Measurements from ENCODE around the gene RYR1.

The RYR1 gene

DNA sequence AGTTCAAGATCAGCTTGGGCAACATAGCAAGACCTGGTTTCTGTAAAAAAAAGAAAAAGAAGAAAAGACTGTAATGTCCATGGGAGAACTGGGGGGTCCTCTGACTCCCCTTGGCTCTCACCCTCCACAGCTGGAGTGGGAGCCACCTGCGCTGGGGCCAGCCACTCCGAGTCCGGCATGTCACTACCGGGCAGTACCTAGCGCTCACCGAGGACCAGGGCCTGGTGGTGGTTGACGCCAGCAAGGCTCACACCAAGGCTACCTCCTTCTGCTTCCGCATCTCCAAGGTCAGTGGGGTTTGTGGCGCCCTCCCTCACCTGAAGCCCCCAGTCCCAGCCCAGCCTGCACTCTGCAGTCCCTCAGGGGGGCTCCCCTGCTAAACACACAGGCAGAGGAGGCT is 14.7 kb downstream of the RYR1 start:
- H3K4me3 ChIP-seq (ENCODE audit: insufficient read depth, low read length, poor library complexity, severe bottlenecking) = no peak overlapping the region
- no peaks in the 10 kb centered on the region; the same call in 1 of the 2 replicates for H3K27me3 ChIP-seq (ENCODE audit: low read length)
- H3K36me3 ChIP-seq (ENCODE audit: low read length) = no peaks in the 10 kb centered on the region
- H3K79me2 ChIP-seq (ENCODE audit: insufficient read depth, low read length) = no peaks in the 10 kb centered on the region
- H3F3A ChIP-seq (ENCODE audit: insufficient read depth) = no peaks in the 10 kb centered on the region
- TF ChIP-seq, protein P1, sequence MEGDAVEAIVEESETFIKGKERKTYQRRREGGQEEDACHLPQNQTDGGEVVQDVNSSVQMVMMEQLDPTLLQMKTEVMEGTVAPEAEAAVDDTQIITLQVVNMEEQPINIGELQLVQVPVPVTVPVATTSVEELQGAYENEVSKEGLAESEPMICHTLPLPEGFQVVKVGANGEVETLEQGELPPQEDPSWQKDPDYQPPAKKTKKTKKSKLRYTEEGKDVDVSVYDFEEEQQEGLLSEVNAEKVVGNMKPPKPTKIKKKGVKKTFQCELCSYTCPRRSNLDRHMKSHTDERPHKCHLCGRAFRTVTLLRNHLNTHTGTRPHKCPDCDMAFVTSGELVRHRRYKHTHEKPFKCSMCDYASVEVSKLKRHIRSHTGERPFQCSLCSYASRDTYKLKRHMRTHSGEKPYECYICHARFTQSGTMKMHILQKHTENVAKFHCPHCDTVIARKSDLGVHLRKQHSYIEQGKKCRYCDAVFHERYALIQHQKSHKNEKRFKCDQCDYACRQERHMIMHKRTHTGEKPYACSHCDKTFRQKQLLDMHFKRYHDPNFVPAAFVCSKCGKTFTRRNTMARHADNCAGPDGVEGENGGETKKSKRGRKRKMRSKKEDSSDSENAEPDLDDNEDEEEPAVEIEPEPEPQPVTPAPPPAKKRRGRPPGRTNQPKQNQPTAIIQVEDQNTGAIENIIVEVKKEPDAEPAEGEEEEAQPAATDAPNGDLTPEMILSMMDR (IDR thresholded peaks at IDR 0.05; ENCODE audit: insufficient read depth, low read length, poor library complexity, severe bottlenecking) = no peak
- no peak for TF ChIP-seq EZH2phosphoT487 (conservative IDR thresholded peaks at IDR 0.05; ENCODE audit: low read length)
- H3K9ac ChIP-seq (ENCODE audit: low read length) = no peak overlapping the region
- no peak overlapping the region for H3K4me2 ChIP-seq (ENCODE audit: low read depth, low read length, poor library complexity, severe bottlenecking)
- H3K9me3 ChIP-seq (ENCODE audit: insufficient read depth, low read length) = no peaks in the 10 kb centered on the region
- H3K9me2 ChIP-seq (replicated peaks; ENCODE audit: insufficient read depth, low read length) = no peaks in the 10 kb centered on the region
- H4K20me1 ChIP-seq (ENCODE audit: low read depth, low read length) = no peaks in the 10 kb centered on the region
- H3K27ac ChIP-seq (ENCODE audit: low read depth, low read length) = no peak overlapping the region
- H2AFZ ChIP-seq (ENCODE audit: low read depth, low read length, severe bottlenecking) = no peak overlapping the region

DNA sequence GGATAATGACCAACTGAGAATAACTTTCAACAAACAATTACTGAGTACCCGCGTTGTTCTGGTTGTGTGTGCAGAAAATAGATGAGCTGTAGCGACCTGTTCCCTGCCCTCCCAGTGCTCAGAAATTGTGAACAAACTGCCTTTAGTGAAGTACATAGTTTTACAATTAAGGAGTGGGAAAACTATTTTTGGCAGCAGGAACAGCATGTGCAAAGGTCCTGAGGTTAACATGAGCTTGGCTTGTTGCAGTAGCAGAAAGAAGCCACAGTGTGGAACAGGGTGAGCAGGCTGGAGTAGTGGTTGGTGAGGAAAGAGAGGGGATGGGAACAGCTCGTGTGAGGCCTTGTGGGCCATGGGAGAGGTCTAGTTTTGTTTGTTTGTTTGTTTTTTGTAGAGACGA is 16.0 kb downstream of the RYR1 start:
- no peaks in the 10 kb centered on the region for H3K79me2 ChIP-seq (ENCODE audit: insufficient read depth, low read length)

DNA sequence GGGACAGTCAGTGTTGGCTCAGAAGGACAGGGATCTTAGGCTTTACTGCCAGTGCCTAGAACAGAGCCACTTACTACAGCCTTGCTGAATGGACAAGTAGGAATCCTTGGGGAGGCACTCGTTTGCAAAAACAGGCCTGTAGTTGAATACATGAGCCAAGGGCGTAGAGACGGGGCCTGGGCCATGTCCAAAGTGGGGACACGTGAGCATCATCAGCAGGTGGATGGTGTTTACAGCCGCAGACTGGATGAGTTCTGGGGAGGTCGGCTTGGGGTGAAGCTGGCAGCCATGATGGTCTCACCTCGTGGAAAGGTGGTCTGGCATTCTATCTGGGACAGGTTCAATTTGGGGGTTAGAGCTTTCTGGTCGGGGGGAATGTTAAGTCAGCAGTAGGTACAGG is 17.5 kb downstream of the RYR1 start:
- Histone ChIP-seq H3K27me3 (ENCODE audit: low read length) (no peaks in the 10 kb centered on the region), H4K20me1 (ENCODE audit: low read depth, low read length) (no peaks in the 10 kb centered on the region), H3K9me2 (replicated peaks; ENCODE audit: insufficient read depth, low read length) (no peaks in the 10 kb centered on the region), H3K27ac (ENCODE audit: low read depth, low read length) (no peak overlapping the region), H3K9ac (ENCODE audit: low read length) (no peak overlapping the region), H3K4me3 (ENCODE audit: insufficient read depth, low read length, poor library complexity, severe bottlenecking) (no peak overlapping the region), H3K9me3 (ENCODE audit: insufficient read depth, low read length) (no peaks in the 10 kb centered on the region), H3K79me2 (ENCODE audit: insufficient read depth, low read length) (no peaks in the 10 kb centered on the region), H3K36me3 (ENCODE audit: low read length) (no peaks in the 10 kb centered on the region), H2AFZ (ENCODE audit: low read depth, low read length, severe bottlenecking) (no peak overlapping the region), H3F3A (ENCODE audit: insufficient read depth) (no peaks in the 10 kb centered on the region), H3K4me2 (ENCODE audit: low read depth, low read length, poor library complexity, severe bottlenecking) (no peak overlapping the region)
- TF ChIP-seq, protein P1 (IDR thresholded peaks at IDR 0.05; ENCODE audit: insufficient read depth, low read length, poor library complexity, severe bottlenecking) = no peak
- TF ChIP-seq EZH2phosphoT487 (conservative IDR thresholded peaks at IDR 0.05; ENCODE audit: low read length) = no peak

More for the DNA sequence above, 16.0 kb downstream of the RYR1 start:
- Histone ChIP-seq H3K27me3 (ENCODE audit: low read length) (no peaks in the 10 kb centered on the region), H3K9ac (ENCODE audit: low read length) (no peak overlapping the region), H3K9me2 (replicated peaks; ENCODE audit: insufficient read depth, low read length) (no peaks in the 10 kb centered on the region), H3K9me3 (ENCODE audit: insufficient read depth, low read length) (no peaks in the 10 kb centered on the region), H3K36me3 (ENCODE audit: low read length) (no peaks in the 10 kb centered on the region), H3K4me3 (ENCODE audit: insufficient read depth, low read length, poor library complexity, severe bottlenecking) (no peak overlapping the region), H2AFZ (ENCODE audit: low read depth, low read length, severe bottlenecking) (no peak overlapping the region), H3F3A (ENCODE audit: insufficient read depth) (no peaks in the 10 kb centered on the region), H3K4me2 (ENCODE audit: low read depth, low read length, poor library complexity, severe bottlenecking) (no peak overlapping the region), H3K27ac (ENCODE audit: low read depth, low read length) (no peak overlapping the region), H4K20me1 (ENCODE audit: low read depth, low read length) (no peaks in the 10 kb centered on the region)
- no peak for TF ChIP-seq EZH2phosphoT487 (conservative IDR thresholded peaks at IDR 0.05; ENCODE audit: low read length)
- TF ChIP-seq, protein P1 (IDR thresholded peaks at IDR 0.05; ENCODE audit: insufficient read depth, low read length, poor library complexity, severe bottlenecking) = no peak

Data from SU-DHL-6 (cell line).